H1 (cell line): ENCODE results near the gene RFX5.
A peak's percentile ranks its signal among the peaks of the same experiment; 100 is the strongest.

Source experiments
- ATF2 ChIP-seq: IDR thresholded peaks from 2 replicates; pipeline ENCODE4 v1.6.1; 2012; ENCODE audit warnings: low read length, inconsistent platforms
- CHD1 ChIP-seq: IDR thresholded peaks from 2 replicates; pipeline ENCODE4 v1.6.1; 2012; ENCODE audit warnings: low read depth, low read length, improper control_type of control experiment
- EP300 ChIP-seq, 2 experiments: IDR thresholded peaks; 1 replicate in 1 of 2; 2 replicates in 1 of 2; pipeline ENCODE4 v1.6.1; 2011 to 2012; ENCODE audit warnings: low read depth in 2 of 2, low read length in 2 of 2, mild to moderate bottlenecking in 2 of 2, borderline replicate concordance in 1 of 2, inconsistent platforms in 1 of 2, moderate library complexity in 1 of 2
- KDM1A ChIP-seq: fragments of 200-600, 300-600 bp; sonication (generic); IDR thresholded peaks from 2 replicates; pipeline ENCODE4 v1.7.1; 2016; ENCODE audit warnings: mild to moderate bottlenecking, low read length, borderline replicate concordance
- POLR2A ChIP-seq, 2 experiments: IDR thresholded peaks; 1 replicate in 1 of 2; 2 replicates in 1 of 2; pipeline ENCODE4 v1.6.1; 2011; ENCODE audit warnings: low read depth in 2 of 2, low read length in 2 of 2, mild to moderate bottlenecking in 2 of 2; ENCODE audit errors: control extremely low read depth in 1 of 2
- SAP30 ChIP-seq: fragments of 300-600 bp; sonication (generic); IDR thresholded peaks from 2 replicates; pipeline ENCODE4 v1.7.1; 2012; ENCODE audit warnings: low read length, moderate library complexity, mild to moderate bottlenecking, inconsistent platforms; ENCODE audit not compliant: insufficient read depth, insufficient replicate concordance
- TCF12 ChIP-seq: IDR thresholded peaks from 2 replicates; pipeline ENCODE4 v1.6.1; 2011; ENCODE audit warnings: low read depth, mild to moderate bottlenecking, low read length
- TEAD4 ChIP-seq: IDR thresholded peaks from 2 replicates; pipeline ENCODE4 v1.6.1; 2012; ENCODE audit warnings: low read depth, low read length, inconsistent platforms, mixed read lengths
- ZNF274 ChIP-seq: IDR thresholded peaks from 2 replicates; pipeline ENCODE4 v1.7.0; 2012; ENCODE audit warnings: low read length, borderline replicate concordance; ENCODE audit errors: extremely low read depth
- TF ChIP-seq, protein P1 (sequence below), 3 experiments: IDR thresholded peaks; 1 replicate in 2 of 3; 2 replicates in 1 of 3; pipeline versions ENCODE4 v1.5.1 to v1.6.1; 2011; ENCODE audit warnings: low read length in 3 of 3, mild to moderate bottlenecking in 3 of 3, inconsistent platforms in 2 of 3, low read depth in 1 of 3, moderate library complexity in 1 of 3; ENCODE audit not compliant: insufficient read depth in 1 of 3; ENCODE audit errors: control extremely low read depth in 1 of 3

DNA sequence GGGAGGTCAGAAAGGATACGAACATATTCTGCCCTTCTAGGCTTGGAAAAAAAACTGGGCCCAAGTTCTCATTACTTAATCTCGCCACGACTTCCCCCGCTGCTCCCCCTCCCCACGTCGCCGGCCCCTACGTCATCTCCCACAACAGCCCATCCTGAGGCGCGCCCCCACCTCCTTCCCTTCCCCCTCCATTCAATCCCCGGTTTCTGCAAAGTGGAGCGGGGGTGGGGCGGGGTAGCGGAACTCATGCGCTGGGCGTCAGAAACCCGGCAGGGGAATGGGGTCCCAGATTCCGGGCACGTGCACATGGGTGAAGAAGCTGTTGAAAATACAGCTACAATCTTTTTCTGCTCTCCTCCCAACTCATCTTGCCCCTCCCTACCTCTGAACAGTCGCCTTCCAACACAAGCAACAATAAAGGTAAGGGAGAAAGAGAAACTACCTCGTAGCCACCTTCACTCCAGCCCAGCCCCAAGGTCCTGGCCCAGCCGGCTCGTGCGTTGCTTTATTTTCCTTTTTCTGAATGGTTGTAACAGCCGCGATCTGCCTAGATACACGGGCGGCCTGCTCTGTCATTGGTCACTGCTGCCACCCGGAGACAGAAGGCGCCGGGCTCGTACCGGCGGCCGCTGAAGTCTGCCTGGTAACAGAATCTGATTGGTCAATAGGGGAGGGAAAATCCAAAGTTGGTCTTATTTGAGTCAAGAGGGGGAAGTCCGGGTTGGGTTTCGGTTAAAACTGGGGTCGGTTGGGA lies at the start of gene RFX5:
- TF ChIP-seq ATF2 = peak; percentile 73; the same call in 1 of the 2 replicates
- 0 out of 2 replicates have a peak, but pooled peaks have one; percentile 16 for TF ChIP-seq KDM1A
- peak; percentile 61; the same call in 1 of the 2 replicates for TF ChIP-seq TCF12
- TF ChIP-seq, protein P1, sequence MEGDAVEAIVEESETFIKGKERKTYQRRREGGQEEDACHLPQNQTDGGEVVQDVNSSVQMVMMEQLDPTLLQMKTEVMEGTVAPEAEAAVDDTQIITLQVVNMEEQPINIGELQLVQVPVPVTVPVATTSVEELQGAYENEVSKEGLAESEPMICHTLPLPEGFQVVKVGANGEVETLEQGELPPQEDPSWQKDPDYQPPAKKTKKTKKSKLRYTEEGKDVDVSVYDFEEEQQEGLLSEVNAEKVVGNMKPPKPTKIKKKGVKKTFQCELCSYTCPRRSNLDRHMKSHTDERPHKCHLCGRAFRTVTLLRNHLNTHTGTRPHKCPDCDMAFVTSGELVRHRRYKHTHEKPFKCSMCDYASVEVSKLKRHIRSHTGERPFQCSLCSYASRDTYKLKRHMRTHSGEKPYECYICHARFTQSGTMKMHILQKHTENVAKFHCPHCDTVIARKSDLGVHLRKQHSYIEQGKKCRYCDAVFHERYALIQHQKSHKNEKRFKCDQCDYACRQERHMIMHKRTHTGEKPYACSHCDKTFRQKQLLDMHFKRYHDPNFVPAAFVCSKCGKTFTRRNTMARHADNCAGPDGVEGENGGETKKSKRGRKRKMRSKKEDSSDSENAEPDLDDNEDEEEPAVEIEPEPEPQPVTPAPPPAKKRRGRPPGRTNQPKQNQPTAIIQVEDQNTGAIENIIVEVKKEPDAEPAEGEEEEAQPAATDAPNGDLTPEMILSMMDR (IDR thresholded peaks at IDR 0.05; ENCODE audit: control extremely low read depth in 1 of 3, insufficient read depth in 1 of 3, low read depth in 1 of 3, low read length in 3 of 3) = no peak
- TF ChIP-seq CHD1 = peak; percentile 71; the same call in 1 of the 2 replicates
- peak; percentile 70 to 82 for TF ChIP-seq POLR2A (IDR thresholded peaks at IDR 0.05; ENCODE audit: control extremely low read depth in 1 of 2, low read depth in 2 of 2, low read length in 2 of 2)
- TF ChIP-seq EP300 (IDR thresholded peaks at IDR 0.05; ENCODE audit: borderline replicate concordance in 1 of 2, low read depth in 2 of 2, low read length in 2 of 2) = peak; percentile 74 to 97
- TF ChIP-seq SAP30 = no peak
- no peak for TF ChIP-seq ZNF274
- TF ChIP-seq TEAD4 = no peak
